ENCODE results near the gene EIF5A.
A peak's percentile ranks its signal among the peaks of the same experiment; 100 is the strongest.

DNA sequence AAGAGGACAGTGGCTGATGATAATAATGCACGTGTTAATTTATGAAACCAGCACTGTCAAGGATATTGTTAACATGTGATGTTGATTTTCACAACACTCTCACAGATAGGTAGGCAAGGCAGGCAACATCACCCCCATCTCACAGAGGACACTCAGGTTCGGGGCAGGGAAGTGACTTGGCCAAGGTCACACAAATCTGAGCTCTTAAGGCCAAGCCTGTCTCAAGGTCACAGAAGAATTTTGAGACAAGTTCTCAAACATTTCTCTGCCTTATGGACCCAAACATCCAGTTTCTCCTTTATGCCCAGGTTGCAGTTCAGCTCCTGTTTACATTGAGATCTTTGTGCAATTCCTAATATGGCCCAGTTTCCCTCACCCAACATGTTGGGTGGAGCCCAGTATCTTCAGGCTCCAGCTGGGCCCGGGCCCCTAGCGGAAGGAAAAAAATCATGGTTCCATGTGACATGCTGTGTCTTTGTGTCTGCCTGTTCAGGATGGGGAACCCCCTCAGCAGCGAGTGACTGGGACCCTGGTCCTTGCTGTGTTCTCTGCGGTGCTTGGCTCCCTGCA, 24.6 kb upstream of the EIF5A start:
- no peak for TF ChIP-seq POLR2A (IDR thresholded peaks at IDR 0.05)
- TF ChIP-seq, protein P1, sequence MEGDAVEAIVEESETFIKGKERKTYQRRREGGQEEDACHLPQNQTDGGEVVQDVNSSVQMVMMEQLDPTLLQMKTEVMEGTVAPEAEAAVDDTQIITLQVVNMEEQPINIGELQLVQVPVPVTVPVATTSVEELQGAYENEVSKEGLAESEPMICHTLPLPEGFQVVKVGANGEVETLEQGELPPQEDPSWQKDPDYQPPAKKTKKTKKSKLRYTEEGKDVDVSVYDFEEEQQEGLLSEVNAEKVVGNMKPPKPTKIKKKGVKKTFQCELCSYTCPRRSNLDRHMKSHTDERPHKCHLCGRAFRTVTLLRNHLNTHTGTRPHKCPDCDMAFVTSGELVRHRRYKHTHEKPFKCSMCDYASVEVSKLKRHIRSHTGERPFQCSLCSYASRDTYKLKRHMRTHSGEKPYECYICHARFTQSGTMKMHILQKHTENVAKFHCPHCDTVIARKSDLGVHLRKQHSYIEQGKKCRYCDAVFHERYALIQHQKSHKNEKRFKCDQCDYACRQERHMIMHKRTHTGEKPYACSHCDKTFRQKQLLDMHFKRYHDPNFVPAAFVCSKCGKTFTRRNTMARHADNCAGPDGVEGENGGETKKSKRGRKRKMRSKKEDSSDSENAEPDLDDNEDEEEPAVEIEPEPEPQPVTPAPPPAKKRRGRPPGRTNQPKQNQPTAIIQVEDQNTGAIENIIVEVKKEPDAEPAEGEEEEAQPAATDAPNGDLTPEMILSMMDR (IDR thresholded peaks at IDR 0.05): no peak
- peak in 1 of 3 donors; percentile 27 for TF ChIP-seq POLR2AphosphoS5 (IDR thresholded peaks at IDR 0.05)
